Epithelial cell of proximal tubule (primary cell): ENCODE data around the gene ANKRD44. TPM values are rescaled to one million over a fixed set of nuclear protein-coding genes. Genes with fewer than 3 reads are reported as not detected.

Source experiments
- DNase-seq: peaks from one replicate; pipeline ENCODE4 v3.0.0-alpha.2; 2011; ENCODE audit warnings: low read depth
- H3K4me3 ChIP-seq: 2 replicates; pipeline ENCODE4 v1.5.1; 2011; ENCODE audit warnings: low read depth, mild to moderate bottlenecking, low read length
- total RNA-seq: library from RNA; depleted of rRNA; stranded (reverse); fragments of >200 nt; gene quantifications from 2 replicates; pipeline ENCODE4 v1.2.3, GENCODE V29; 2015
- TF ChIP-seq, protein P1 (sequence below): conservative IDR thresholded peaks from 2 replicates; pipeline ENCODE4 v1.5.1; 2012; ENCODE audit warnings: low read depth, mild to moderate bottlenecking, low read length

The ANKRD44 gene
- total RNA-seq, 1 donor from 2014 or later, result 1.7 TPM

DNA sequence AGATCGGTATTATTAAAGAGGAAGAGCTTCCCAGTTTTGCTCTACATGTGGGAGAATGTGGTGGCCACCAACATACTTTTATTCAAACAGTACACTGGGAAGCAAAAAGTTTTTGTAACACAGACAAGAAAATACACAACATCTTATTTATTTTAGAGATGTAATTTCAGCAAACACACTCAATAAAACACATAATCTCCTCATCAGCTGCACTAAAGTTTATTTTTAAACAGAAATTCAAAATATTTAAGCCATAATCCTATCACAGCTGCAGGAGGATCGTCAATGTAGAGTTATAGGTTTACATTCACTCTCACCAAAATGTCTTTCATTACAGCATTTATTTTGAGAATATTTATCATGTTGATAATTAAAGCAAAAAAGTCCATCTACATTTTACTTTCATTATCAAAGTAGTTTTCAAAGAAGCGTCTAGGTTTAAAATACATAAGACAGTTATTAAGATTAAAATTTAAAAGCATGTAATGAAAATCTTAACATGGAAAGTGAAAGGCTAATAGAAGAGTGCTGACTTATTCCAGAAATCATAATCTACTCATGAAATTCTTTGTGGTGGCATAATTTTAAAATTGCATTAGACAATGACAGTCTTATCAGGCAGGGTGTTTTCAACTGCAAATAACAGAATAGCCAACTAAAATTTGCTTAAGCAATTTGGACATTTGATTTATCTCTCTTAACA is 61.0 kb downstream of the ANKRD44 start:
- no peak overlapping the region for H3K4me3 ChIP-seq
- TF ChIP-seq, protein P1, sequence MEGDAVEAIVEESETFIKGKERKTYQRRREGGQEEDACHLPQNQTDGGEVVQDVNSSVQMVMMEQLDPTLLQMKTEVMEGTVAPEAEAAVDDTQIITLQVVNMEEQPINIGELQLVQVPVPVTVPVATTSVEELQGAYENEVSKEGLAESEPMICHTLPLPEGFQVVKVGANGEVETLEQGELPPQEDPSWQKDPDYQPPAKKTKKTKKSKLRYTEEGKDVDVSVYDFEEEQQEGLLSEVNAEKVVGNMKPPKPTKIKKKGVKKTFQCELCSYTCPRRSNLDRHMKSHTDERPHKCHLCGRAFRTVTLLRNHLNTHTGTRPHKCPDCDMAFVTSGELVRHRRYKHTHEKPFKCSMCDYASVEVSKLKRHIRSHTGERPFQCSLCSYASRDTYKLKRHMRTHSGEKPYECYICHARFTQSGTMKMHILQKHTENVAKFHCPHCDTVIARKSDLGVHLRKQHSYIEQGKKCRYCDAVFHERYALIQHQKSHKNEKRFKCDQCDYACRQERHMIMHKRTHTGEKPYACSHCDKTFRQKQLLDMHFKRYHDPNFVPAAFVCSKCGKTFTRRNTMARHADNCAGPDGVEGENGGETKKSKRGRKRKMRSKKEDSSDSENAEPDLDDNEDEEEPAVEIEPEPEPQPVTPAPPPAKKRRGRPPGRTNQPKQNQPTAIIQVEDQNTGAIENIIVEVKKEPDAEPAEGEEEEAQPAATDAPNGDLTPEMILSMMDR, result no peak
- no peak for DNase-seq

DNA sequence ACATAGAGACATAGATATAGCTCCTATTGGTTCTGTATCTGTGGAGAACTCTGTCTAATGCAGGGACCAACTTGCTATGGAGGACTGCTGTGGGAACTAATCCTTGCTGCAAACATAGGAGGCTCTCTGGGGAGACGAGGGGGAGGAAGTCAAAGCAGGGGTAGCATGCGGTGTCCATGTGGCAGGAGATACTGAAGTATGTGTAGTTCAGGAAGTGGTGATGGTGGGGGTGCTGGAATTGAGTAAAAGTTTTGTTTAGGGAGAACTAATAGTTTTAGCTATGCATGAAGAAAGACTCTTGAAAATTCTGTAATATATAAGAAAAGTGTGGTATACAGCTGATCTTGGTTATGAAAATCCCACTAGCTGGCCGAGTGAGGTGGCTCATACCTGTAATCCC is 62.0 kb downstream of the ANKRD44 start:
- TF ChIP-seq, protein P1, result no peak
- no peak for DNase-seq
- H3K4me3 ChIP-seq, result no peak overlapping the region

DNA sequence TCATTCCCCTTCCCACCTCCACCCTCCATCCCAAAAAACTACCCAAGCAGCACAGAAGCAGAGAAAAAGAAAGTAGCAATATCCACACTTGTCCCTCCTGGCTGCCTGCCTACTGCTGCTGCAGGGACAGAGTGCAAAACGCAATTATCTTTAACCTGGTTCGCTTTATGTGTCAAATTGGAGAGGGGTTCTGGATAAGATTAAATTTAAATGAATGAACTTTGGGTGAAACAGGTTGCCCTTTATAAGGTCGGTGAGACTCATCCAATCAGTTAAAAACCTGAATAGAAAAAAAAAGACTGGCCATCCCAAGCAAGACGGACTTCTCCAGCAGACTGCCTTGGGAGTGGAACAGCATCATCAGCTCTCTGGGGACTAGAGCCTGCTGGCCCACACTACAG is 62.6 kb downstream of the ANKRD44 start:
- TF ChIP-seq, protein P1, result no peak
- no peak overlapping the region for H3K4me3 ChIP-seq
- DNase-seq, result no peak

DNA sequence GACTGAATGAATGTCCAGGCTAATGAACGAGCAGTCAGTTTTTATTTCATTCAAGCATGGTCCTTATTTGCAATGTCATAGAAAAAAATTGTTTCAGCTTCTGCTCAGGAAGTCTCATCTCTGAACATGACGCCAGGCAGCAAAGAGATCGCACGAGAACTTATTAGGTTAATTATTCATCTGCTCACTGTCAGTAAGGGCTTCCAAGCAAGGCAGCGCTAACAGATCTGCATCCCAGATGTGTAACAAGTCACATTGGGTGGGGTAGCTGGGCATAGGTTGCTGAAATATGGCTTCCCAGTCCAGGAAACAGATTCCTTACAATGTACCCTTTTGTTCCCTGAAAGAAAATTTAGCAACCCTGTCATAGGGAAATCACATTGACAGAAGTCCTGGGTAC is 63.5 kb downstream of the ANKRD44 start:
- H3K4me3 ChIP-seq, result peak overlapping the region; percentile 10
- TF ChIP-seq, protein P1, result no peak
- DNase-seq, result peak; percentile 19

DNA sequence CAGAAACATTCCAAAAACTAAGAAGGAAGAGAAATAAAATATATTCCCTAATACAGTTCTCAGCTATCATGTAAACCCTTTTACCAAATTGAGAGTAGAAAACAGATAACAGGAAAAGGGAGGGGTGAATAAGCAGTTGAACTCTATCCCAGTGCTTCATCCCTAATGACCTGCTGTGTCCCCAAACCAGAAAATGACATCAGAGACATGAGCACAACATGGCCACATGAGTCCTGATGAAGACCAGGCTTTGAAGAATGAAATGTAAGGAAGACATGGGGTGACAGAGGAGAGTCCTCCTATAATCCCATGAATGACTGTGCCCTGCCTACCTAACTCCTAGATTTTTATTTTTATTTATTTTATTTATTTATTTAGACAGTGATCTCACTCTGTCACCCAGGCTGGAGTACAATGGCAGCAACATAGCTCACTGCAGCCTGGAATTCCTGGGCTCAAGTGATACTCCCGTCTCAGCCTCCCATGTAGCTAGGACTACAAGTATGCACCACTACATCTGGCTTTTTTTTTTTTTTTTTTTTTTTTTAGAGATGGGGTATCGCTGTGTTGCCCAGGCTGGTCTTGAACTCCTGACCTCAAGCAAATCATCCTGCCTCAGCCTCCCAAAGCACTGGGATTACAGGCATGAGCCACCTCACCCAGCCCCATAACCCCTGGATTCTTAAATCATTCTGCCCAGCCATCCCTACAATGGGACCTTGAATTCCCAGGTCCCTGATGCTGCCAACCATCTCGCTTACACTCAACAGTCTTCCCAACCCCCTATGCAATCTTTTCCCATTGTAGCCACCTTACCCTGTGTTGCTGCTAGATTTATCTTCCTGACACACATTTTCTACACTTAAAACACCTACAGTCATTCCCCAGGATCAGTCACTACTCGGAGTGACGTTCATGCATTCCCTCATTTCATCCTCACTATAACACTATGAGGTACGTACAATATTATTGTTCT is 64.5 kb downstream of the ANKRD44 start:
- H3K4me3 ChIP-seq, result no peak overlapping the region
- TF ChIP-seq, protein P1, result no peak
- DNase-seq, result no peak

DNA sequence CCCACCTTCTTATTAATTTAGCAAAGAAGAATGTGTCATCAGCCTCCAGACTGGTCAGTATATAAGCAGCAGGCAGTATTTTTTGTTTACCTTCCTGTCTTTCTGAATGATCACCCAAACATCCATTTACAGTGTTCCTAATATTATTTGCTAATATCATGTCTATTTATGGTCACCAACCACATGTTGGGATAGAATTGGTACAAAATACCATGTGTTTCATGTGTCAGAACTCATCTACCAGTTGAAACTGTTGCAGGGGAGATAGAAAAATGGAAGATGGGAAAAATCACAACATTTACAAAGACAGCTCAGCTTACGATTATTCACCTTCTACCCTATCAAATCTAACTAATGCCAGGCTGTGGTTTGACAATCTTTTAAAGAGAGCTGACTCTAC is 66.2 kb downstream of the ANKRD44 start:
- no peak for DNase-seq
- no peak overlapping the region for H3K4me3 ChIP-seq
- TF ChIP-seq, protein P1, result no peak
